GM18499 (cell line): ENCODE results near the gene RNU5D-1.

Experiments
- ATAC-seq: cut with Tn5 transposase; IDR thresholded peaks from one replicate; pipeline ENCODE4 v1.9.1; 2021; ENCODE audit warnings: moderate number of reproducible peaks; ENCODE audit not compliant: insufficient read depth, unreplicated experiment

The RNU5D-1 gene

GRCh38 chr1:44733784-44734183 lies 2.8 kb upstream of the RNU5D-1 start:
- ATAC-seq: no peak

GRCh38 chr1:44733365-44733764 lies 2.4 kb upstream of the RNU5D-1 start:
- ATAC-seq: no peak

DNA sequence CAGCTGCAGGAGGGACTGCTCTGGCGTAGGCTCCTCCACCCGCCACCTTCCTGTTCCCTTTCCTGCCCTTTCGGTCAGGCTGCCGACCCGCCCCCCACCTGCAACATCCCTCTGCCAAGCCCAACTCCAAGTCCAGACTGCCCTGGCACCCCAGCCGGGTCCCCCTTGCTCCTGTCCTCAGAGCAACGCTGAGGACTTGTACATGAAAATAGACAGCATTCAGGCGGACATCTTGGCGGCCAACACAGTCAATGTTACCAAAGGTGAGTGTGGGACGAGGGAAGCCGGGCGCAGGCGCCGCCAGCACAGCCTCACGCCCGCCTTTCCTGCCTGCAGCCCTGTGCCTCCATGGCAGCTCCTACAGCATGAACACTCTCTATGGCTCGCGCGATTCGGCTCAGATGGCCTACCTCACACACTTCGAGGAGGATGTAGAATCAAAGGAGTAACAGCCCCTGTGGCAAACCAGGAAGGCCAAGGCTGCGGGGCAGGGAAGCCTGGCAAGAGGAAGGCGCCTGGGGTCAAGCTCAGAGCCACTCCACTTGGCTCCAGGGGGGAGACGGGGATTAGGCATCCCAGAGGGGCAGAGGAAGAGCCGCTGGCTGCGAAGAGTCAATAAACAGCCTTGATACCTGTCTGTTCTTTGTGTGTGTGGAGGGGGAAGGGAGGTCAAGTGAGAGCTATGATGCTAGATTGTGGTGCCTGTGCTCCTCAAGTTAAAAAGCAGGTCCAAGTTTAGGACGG lies 5.8 kb downstream of the RNU5D-1 start:
- no peak for ATAC-seq

GRCh38 chr1:44724296-44724954 lies 6.5 kb downstream of the RNU5D-1 start:
- no peak for ATAC-seq

DNA sequence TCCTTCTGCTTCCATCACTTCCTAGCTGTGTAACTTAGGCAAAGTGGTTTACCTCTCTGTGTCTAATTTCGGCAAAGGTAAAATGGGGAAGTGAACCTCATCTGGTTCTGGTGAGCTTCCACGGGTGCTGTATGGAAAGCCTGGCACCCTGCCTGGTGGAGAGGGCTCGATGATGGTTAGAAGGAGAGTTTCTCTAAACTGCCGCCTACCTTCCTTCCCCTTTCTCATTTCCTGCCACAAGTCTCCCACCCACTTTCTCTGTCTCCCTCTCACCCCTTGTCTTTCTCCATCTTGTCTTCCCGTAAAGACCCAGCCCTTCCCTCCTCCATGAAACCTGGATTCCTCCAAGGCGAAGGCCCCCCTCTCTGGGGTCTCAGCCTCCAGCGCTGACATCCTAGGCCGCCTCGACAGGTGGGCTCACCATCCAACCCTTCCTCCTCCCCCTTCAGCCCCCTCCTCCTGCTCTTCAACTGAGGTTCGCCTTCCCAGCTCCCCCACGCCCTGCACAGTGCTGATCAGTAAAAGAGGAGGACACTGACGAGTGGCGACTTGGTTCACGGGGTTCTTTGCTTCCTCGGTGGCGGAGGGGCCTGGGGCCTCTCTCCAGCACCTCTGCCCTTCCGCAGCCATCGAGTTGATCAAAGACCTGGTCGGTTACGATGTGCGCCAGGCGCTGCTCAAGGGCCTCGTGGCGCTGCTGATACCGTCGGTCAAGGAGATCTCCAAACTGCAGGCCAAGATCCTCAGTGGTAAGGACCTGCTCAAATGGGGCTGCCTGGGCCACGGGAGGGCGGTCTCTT lies 7.3 kb downstream of the RNU5D-1 start:
- ATAC-seq: no peak

GRCh38 chr1:44723064-44723463 lies 7.9 kb downstream of the RNU5D-1 start:
- ATAC-seq: no peak

- peak; percentile 65 for ATAC-seq
Measured at GRCh38 chr1:44721485-44722361, 9.2 kb downstream of the RNU5D-1 start.

DNA sequence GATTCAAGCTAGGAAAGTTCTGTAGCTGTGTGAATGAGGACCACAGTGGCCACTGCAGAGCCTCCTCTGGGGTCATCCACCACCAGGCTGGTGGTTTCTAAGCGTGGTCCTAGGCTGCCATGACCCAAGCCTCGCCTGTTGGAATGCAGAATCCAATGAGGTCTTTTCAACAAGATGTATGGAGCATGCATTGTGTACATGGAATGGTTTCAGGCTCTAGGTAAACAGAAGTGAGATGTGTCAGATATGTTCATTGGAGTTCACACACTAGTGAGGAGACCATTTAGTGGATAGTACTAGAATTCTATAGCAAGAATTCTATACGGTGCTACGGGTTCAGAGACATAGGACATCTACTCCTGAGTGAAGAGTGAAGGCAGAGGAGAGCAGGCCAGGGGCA lies 10.7 kb downstream of the RNU5D-1 start:
- no peak for ATAC-seq

- ATAC-seq: no peak
Measured at GRCh38 chr1:44719318-44719717, 11.7 kb downstream of the RNU5D-1 start.

GRCh38 chr1:44718091-44718490 lies 12.9 kb downstream of the RNU5D-1 start:
- ATAC-seq: no peak

DNA sequence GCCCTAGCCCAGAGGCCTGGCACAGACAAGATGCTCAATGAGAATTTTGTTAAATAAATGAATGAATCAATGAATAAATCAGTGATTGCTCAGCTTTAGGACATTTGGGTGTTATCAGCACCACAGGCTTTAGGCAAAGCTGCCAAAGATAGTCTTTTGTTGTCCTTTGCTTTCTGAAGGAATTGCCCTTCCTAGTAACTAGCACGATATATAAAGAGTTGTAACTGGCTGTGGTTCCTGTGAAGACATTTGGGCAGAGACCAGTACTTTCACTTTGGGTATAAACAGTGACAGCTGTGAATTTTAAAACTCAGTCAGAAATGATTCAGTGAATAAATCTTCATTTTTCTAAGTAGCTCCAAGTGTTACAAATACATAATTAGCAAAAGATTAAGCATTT lies 13.3 kb downstream of the RNU5D-1 start:
- ATAC-seq: no peak

- ATAC-seq: no peak
Measured at GRCh38 chr1:44717156-44717555, 13.8 kb downstream of the RNU5D-1 start.

- no peak for ATAC-seq
Measured at GRCh38 chr1:44714944-44715571, 15.9 kb downstream of the RNU5D-1 start.

DNA sequence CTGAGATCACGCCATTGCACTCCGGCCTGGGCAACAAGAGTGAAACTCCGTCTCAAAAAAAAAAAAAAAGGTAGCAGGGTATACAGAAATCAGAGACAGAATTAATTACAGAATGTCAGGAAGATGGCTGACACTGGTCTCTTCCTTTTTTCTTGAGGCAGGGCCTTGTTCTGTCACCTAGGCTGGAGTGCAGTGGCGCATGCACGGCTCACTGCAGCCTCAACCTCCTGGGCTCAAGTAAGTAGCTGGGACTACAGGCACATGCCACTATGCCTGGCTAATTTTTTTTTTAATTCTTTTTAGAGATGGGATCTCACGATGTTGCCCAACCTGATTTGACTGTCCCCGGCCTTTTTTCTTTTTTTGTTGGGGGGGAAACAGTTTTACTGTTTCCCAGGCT lies 16.4 kb downstream of the RNU5D-1 start:
- no peak for ATAC-seq

GRCh38 chr1:44713321-44713781 lies 17.6 kb downstream of the RNU5D-1 start:
- no peak for ATAC-seq

GRCh38 chr1:44707959-44708831 lies 22.8 kb downstream of the RNU5D-1 start:
- ATAC-seq: no peak

- no peak for ATAC-seq
Measured at GRCh38 chr1:44707112-44707881, 23.7 kb downstream of the RNU5D-1 start.

- ATAC-seq: no peak
Measured at GRCh38 chr1:44705938-44706337, 25.0 kb downstream of the RNU5D-1 start.
